ENCODE data around the gene TLE4. TPM values are rescaled to one million over a fixed set of nuclear protein-coding genes. Genes with fewer than 3 reads are reported as not detected.

The TLE4 gene
- total and polyA plus RNA-seq, 12 donors = 4.2 to 17.3 (median 11.0) TPM

DNA sequence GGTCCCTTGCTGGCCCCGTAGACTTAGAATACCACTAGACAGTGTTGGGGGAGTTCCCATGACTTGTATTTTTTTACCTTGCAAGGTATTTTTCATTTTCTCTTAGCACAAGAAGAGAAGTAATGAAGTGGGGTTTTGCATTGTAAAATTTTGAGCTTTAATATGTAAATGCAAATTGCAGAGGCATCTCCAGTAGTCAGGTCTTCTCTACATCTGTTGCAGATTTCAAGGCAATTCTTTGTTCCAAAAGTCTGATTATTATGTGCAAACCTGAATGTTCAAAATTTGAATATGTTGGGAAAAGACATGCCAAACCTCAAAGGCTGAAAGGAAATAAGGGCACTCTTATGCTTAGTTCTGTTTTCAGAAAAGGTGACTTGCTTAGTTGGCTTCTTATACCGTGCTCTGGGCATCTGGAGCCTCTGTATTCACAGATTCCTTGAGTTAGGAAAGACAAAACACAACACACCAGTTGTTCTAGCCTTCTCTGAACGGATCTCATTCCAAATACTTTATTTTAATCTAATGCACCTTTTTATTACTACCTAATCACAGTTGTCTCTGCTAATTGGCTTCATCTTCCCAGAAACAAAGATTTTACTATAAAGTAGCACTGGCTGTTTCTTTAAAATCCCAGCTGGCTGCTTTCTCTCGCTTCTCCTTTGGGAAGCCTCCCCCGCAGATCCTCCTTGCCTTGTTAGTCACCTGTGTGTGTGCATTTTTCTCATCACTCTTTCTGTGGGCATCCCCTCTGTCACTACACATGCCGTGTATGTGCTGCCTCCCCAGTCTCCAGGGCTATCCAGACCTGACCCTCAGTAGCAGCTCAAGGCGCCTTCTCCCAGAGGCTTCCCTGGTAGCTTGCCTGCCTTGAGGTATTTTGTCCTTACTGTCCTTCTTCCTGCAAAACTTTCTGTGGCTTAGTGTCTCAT, 138.2 kb downstream of the TLE4 start:
- no peaks in the 10 kb centered on the region for H3K9me3 ChIP-seq
- 92 to 93% methylated on average over 7 of the region's 7 CpGs for WGBS, 2 donors
- H3K36me3 ChIP-seq = peaks cover 0 to 97% (median 29%) of the 10 kb centered on the region in 9 donors
- H3K4me3 ChIP-seq = no peak overlapping the region
- no peaks in the 10 kb centered on the region for H3K27me3 ChIP-seq
- H3K4me1 ChIP-seq = no peaks in the 10 kb centered on the region
- TF ChIP-seq, protein P1, sequence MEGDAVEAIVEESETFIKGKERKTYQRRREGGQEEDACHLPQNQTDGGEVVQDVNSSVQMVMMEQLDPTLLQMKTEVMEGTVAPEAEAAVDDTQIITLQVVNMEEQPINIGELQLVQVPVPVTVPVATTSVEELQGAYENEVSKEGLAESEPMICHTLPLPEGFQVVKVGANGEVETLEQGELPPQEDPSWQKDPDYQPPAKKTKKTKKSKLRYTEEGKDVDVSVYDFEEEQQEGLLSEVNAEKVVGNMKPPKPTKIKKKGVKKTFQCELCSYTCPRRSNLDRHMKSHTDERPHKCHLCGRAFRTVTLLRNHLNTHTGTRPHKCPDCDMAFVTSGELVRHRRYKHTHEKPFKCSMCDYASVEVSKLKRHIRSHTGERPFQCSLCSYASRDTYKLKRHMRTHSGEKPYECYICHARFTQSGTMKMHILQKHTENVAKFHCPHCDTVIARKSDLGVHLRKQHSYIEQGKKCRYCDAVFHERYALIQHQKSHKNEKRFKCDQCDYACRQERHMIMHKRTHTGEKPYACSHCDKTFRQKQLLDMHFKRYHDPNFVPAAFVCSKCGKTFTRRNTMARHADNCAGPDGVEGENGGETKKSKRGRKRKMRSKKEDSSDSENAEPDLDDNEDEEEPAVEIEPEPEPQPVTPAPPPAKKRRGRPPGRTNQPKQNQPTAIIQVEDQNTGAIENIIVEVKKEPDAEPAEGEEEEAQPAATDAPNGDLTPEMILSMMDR (IDR thresholded peaks at IDR 0.05) = no peak
- no peak for ATAC-seq
- H3K27ac ChIP-seq = no peak overlapping the region
- DNase-seq = no peak
- intact Hi-C loops (cut with DNase I) = loop anchor here in 1 of 10 donors (5.0 kb wide), 1 partner anchor 48 kb away; no protein-coding TSS in a partner anchor

DNA sequence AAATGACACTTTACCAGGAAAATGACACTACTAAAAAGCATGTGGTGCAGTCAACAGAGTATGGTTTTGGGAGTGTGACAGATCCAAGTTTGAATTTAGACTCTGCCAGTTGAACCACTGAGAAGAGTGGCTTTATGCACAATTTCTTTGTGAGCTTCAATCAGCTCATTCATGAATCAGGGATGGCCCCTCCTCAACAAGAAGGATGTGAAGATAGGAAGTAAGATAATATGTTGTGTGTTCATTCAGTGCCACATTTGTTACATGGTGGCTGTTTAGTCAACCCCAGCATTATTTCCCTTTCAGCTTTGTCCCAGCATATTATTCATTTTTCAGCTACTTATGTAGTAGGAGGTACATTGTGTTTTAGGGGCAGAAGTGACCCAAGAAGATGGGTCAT, 140.1 kb downstream of the TLE4 start:
- Histone ChIP-seq H3K27me3 (no peaks in the 10 kb centered on the region), H3K4me1 (no peaks in the 10 kb centered on the region), H3K36me3 (peaks cover 0 to 97% (median 33%) of the 10 kb centered on the region in 9 donors), H3K9me3 (no peaks in the 10 kb centered on the region), H3K27ac (no peak overlapping the region), H3K4me3 (no peak overlapping the region)
- intact Hi-C loops (cut with DNase I) = loop anchor here in 1 of 10 donors (5.0 kb wide), 1 partner anchor 50 kb away; no protein-coding TSS in a partner anchor
- ATAC-seq = no peak
- TF ChIP-seq, protein P1 (IDR thresholded peaks at IDR 0.05) = no peak
- no peak for DNase-seq

GRCh38 chr9:79719021-79719420, 147.3 kb downstream of the TLE4 start:
- no peak overlapping the region for H3K4me3 ChIP-seq
- no peak overlapping the region for H3K27ac ChIP-seq
- intact Hi-C loops (cut with DNase I) = no loop called here
- TF ChIP-seq, protein P1 (IDR thresholded peaks at IDR 0.05) = no peak
- H3K27me3 ChIP-seq = no peaks in the 10 kb centered on the region
- no peaks in the 10 kb centered on the region for H3K9me3 ChIP-seq
- WGBS, 2 donors = 92 to 97% methylated on average over 2 of the region's 2 CpGs
- no peaks in the 10 kb centered on the region for H3K4me1 ChIP-seq
- ATAC-seq (no peak), DNase-seq (no peak)
- peaks cover 0 to 100% (median 56%) of the 10 kb centered on the region in 9 donors for H3K36me3 ChIP-seq

DNA sequence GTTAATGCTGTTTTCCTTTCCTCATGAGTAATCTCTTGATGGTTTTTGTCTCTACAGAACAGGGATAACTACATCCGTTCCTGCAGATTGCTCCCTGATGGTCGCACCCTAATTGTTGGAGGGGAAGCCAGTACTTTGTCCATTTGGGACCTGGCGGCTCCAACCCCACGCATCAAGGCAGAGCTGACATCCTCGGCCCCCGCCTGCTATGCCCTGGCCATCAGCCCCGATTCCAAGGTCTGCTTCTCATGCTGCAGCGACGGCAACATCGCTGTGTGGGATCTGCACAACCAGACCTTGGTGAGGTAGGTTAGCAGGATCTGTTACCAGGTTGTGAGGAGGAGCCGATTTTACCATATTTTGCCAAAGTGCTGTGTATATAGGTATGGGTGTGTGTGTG, 148.2 kb downstream of the TLE4 start:
- TF ChIP-seq, protein P1 (IDR thresholded peaks at IDR 0.05) = no peak
- H3K9me3 ChIP-seq = no peaks in the 10 kb centered on the region
- H3K27me3 ChIP-seq = no peaks in the 10 kb centered on the region
- H3K4me3 ChIP-seq = no peak overlapping the region
- H3K27ac ChIP-seq = no peak overlapping the region
- no peaks in the 10 kb centered on the region for H3K4me1 ChIP-seq
- whole genome bisulfite sequencing, 2 donors = 97% methylated on average over 11 of the region's 11 CpGs
- no peak for ATAC-seq
- peaks cover 0 to 100% (median 58%) of the 10 kb centered on the region in 9 donors for H3K36me3 ChIP-seq
- no peak for DNase-seq
- intact Hi-C loops (cut with DNase I) = loop anchor here in 2 of 10 donors (10.0 kb wide), 1 partner anchor 145 kb away; the partner anchor contains the start of gene TLE4 (in 2 of the 2)
